K562 (cell line): Measurements from ENCODE around the gene UNC119B. TPM values are rescaled to one million over a fixed set of nuclear protein-coding genes. Genes with fewer than 3 reads are reported as not detected.

Experiments used
- BRCA1 ChIP-seq, 2 experiments: fragments of 450-650 bp in 1 of 2; sonication (generic) in 1 of 2; formaldehyde crosslinking in 1 of 2; IDR thresholded peaks; 2 replicates each; pipeline versions ENCODE4 v1.5.0 to v1.6.1; 2017 to 2020; ENCODE audit warnings: mild to moderate bottlenecking in 1 of 2, missing genetic modification reagents in 1 of 2
- GTF2E2 ChIP-seq: fragments of 200-800 bp; sonication (Bioruptor generic); IDR thresholded peaks from 2 replicates; pipeline ENCODE4 v1.6.1; 2016; ENCODE audit warnings: missing genetic modification characterization, missing compliant biosample characterization
- HEY1 ChIP-seq: fragments of 250-450 bp; sonication (Bioruptor Pico); IDR thresholded peaks from 2 replicates; pipeline ENCODE4 v1.5.0; 2020; ENCODE audit warnings: mild to moderate bottlenecking, moderate library complexity, borderline replicate concordance
- HMGN3 ChIP-seq: IDR thresholded peaks from 2 replicates; pipeline ENCODE4 v1.6.1; 2011; ENCODE audit warnings: borderline replicate concordance, low read depth, mild to moderate bottlenecking, mixed read lengths, low read length; ENCODE audit not compliant: insufficient read length; ENCODE audit errors: extremely low read depth
- JUND ChIP-seq, 2 experiments: IDR thresholded peaks; 2 replicates in 1 of 2; 3 replicates in 1 of 2; pipeline ENCODE4 v1.6.1; 2011; ENCODE audit warnings: borderline replicate concordance in 2 of 2, low read depth in 2 of 2, low read length in 2 of 2, improper control_type of control experiment in 1 of 2, missing biosample characterization in 1 of 2, missing genetic modification characterization in 1 of 2, missing genetic modification reagents in 1 of 2
- MTA3 ChIP-seq: fragments of 450-650 bp; formaldehyde crosslinking; IDR thresholded peaks from 2 replicates; pipeline ENCODE4 v1.6.1; 2017; ENCODE audit warnings: mild to moderate bottlenecking, borderline replicate concordance
- PHTF2 ChIP-seq: fragments of 250-450 bp; sonication (Bioruptor Pico); IDR thresholded peaks from 2 replicates; pipeline ENCODE4 v1.5.0; 2021; ENCODE audit warnings: mild to moderate bottlenecking
- POLR2G ChIP-seq: fragments of 200-400 bp; formaldehyde crosslinking; IDR thresholded peaks from 2 replicates; pipeline ENCODE4 v1.6.1; 2017; ENCODE audit warnings: low read depth, mild to moderate bottlenecking, antibody characterized with exemption, low read length, moderate library complexity
- RAD21 ChIP-seq, 2 experiments: fragments of 250-450 bp in 1 of 2; fragments of 450-650 bp in 1 of 2; sonication (Bioruptor Pico) in 1 of 2; formaldehyde crosslinking in 1 of 2; IDR thresholded peaks in 1 of 2; conservative IDR thresholded peaks in 1 of 2; 2 replicates each; pipeline versions ENCODE4 v1.4.0 to v1.8.0; 2020 to 2022; ENCODE audit warnings: mild to moderate bottlenecking in 2 of 2, moderate library complexity in 1 of 2
- RCOR1 ChIP-seq, 2 experiments: IDR thresholded peaks; 2 replicates each; pipeline ENCODE4 v1.6.1; 2012; ENCODE audit warnings: low read depth in 2 of 2, low read length in 2 of 2, borderline replicate concordance in 1 of 2, improper control_type of control experiment in 1 of 2
- SREBF1 ChIP-seq: fragments of 150-350 bp; IDR thresholded peaks from 2 replicates; pipeline ENCODE4 v1.6.1; 2014; ENCODE audit warnings: antibody characterized with exemption, low read depth, low read length, borderline replicate concordance
- TAF1 ChIP-seq: IDR thresholded peaks from 2 replicates; pipeline ENCODE4 v1.6.1; 2011; ENCODE audit warnings: mild to moderate bottlenecking, low read length, moderate library complexity; ENCODE audit not compliant: insufficient read depth, control insufficient read depth, severe bottlenecking; ENCODE audit errors: extremely low read depth
- TCF7L2 ChIP-seq: fragments of 150-350 bp; IDR thresholded peaks from 2 replicates; pipeline ENCODE4 v1.6.1; 2016; ENCODE audit warnings: low read depth, mild to moderate bottlenecking, low read length, moderate library complexity
- ZC3H4 ChIP-seq: sonication (generic); formaldehyde crosslinking; IDR thresholded peaks from 2 replicates; pipeline ENCODE4 v1.9.0; 2021; ENCODE audit warnings: missing genetic modification reagents, borderline replicate concordance
- ZNF696 ChIP-seq: fragments of 250-450 bp; sonication (Bioruptor Pico); conservative IDR thresholded peaks from 2 replicates; pipeline ENCODE4 v1.4.0; 2020; ENCODE audit warnings: mild to moderate bottlenecking, moderate library complexity
- polyA plus RNA-seq, 8 experiments: library from polyadenylated mRNA; depleted of rRNA in 4 of 8; stranded (reverse) in 5 of 8; unstranded in 3 of 8; fragments of >200 nt; fragmentation: Nextera tagmentation in 2 of 8; fragmentation: Illumina TruSeq in 1 of 8; extraction: Ambion mirVana in 2 of 8; extraction: Trizol in 1 of 8; gene quantifications; 2 replicates each; pipeline versions ENCODE4 v1.2.1 to v1.2.3, GENCODE V29; 2011 to 2014; ENCODE audit warnings: inconsistent platforms in 1 of 8, missing spikeins in 1 of 8
- total RNA-seq, 7 experiments: library from RNA; depleted of rRNA in 6 of 7; stranded (reverse); fragments of >200 nt in 6 of 7; fragmentation: Illumina TruSeq in 2 of 7; extraction: Trizol in 2 of 7; gene quantifications; 2 replicates each; pipeline versions ENCODE4 v1.2.1 to v1.2.3, GENCODE V29; 2011 to 2021; ENCODE audit warnings: low replicate concordance in 1 of 7
- TF ChIP-seq, protein P1 (sequence below): fragments of 450-650 bp; conservative IDR thresholded peaks from 2 replicates; pipeline ENCODE4 v1.6.1; 2016; ENCODE audit warnings: missing genetic modification characterization, low read depth, mild to moderate bottlenecking, missing compliant biosample characterization, moderate library complexity
- TF ChIP-seq, protein P2 (sequence below), 2 experiments: fragments of 450-650 bp in 1 of 2; sonication (generic) in 1 of 2; formaldehyde crosslinking; conservative IDR thresholded peaks; 2 replicates each; pipeline versions ENCODE4 v1.4.0 to v1.8.1; 2020 to 2022; ENCODE audit warnings: mild to moderate bottlenecking in 1 of 2, missing genetic modification reagents in 1 of 2
- TF ChIP-seq, protein P3 (sequence below): sonication (generic); formaldehyde crosslinking; IDR thresholded peaks from 2 replicates; pipeline ENCODE4 v1.8.1; 2023; ENCODE audit warnings: mild to moderate bottlenecking, missing genetic modification reagents

The UNC119B gene
- total and polyA plus RNA-seq, 9 of the 15 experiments (the other 6 are each of a cell fraction or from before 2014, with no cell fraction given), result 4.0 to 34.5 (median 15.1) TPM

DNA sequence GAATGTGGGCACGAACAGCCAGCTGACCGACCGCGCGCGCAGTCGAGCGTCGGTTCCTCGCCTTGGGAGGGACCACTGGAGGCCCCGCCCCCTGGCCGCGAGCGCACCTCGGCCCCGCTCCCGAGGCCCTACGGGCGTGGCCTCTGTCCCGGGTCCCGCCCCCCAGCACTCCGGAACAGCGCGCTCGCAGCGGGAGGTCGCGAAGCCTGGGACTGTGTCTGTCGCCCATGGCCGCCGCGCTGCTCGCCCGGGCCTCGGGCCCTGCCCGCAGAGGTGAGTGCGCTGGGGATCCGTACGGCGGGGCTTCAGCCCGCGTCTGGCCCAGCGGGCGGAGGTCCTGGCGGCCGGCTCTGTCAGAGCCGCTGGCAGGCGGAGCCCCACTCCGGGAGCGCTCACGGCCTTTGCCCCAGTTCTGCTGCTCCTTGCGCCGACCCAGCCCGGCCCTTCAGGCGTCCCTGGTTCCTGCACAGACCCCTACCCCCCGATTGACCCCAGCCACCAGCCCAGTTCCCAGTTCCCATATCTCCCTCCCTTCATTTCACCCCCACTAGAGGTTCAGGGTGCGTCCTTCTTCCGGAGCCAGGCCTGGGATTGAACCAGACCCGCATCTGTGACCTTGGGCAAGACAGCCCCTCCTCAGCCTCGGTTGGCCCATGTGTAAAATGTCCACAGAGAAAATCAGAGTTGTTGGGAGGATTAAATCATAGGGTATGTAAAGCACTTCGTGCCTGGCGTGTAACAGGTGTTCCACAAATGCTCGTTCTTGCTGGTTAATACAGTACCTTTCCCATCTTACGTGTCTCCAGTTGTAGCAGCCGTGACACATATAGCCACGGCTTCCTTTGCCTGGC, 15.6 kb downstream of the UNC119B start, which contains the start of gene ACADS (continued):
- TF ChIP-seq, protein P1, sequence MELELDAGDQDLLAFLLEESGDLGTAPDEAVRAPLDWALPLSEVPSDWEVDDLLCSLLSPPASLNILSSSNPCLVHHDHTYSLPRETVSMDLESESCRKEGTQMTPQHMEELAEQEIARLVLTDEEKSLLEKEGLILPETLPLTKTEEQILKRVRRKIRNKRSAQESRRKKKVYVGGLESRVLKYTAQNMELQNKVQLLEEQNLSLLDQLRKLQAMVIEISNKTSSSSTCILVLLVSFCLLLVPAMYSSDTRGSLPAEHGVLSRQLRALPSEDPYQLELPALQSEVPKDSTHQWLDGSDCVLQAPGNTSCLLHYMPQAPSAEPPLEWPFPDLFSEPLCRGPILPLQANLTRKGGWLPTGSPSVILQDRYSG, result no peak
- TF ChIP-seq HMGN3 (peak; percentile 43), ZNF696 (CRISPR knock-in tag) (no peak), TCF7L2 (no peak), TAF1 (peak; percentile 79), ZC3H4 (0 out of 2 replicates have a peak, but pooled peaks have one; percentile 86), PHTF2 (CRISPR knock-in tag) (no peak), GTF2E2 (tag) (peak; percentile 56; the same call in 1 of the 2 replicates), MTA3 (0 out of 2 replicates have a peak, but pooled peaks have one; percentile 14), BRCA1 (IDR thresholded peaks at IDR 0.05) (no peak), BRCA1 (CRISPR knock-in tag; IDR thresholded peaks at IDR 0.05) (no peak), POLR2G (peak; percentile 96), HEY1 (CRISPR knock-in tag) (no peak), RCOR1 (IDR thresholded peaks at IDR 0.05; ENCODE audit: borderline replicate concordance in 1 of 2, low read depth in 2 of 2, low read length in 2 of 2) (0 out of 4 replicates have a peak, but pooled peaks of 1 of the 2 experiments have one; percentile 9), SREBF1 (no peak), RAD21 (CRISPR knock-in tag; conservative IDR thresholded peaks at IDR 0.05 in 1 of 2, IDR thresholded peaks at IDR 0.05 in 1 of 2) (0 out of 4 replicates have a peak, but pooled peaks of 1 of the 2 experiments have one; percentile 9), JUND (IDR thresholded peaks at IDR 0.05; ENCODE audit: borderline replicate concordance, low read depth, low read length) (peak; percentile 29; the same call in 1 of the 2 replicates), JUND (tag; IDR thresholded peaks at IDR 0.05; ENCODE audit: borderline replicate concordance, low read depth, low read length) (0 out of 3 replicates have a peak, but pooled peaks have one; percentile 19)
- TF ChIP-seq, protein P2, sequence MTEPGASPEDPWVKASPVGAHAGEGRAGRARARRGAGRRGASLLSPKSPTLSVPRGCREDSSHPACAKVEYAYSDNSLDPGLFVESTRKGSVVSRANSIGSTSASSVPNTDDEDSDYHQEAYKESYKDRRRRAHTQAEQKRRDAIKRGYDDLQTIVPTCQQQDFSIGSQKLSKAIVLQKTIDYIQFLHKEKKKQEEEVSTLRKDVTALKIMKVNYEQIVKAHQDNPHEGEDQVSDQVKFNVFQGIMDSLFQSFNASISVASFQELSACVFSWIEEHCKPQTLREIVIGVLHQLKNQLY (CRISPR knock-in tag; conservative IDR thresholded peaks at IDR 0.05), result no peak
- TF ChIP-seq, protein P3, sequence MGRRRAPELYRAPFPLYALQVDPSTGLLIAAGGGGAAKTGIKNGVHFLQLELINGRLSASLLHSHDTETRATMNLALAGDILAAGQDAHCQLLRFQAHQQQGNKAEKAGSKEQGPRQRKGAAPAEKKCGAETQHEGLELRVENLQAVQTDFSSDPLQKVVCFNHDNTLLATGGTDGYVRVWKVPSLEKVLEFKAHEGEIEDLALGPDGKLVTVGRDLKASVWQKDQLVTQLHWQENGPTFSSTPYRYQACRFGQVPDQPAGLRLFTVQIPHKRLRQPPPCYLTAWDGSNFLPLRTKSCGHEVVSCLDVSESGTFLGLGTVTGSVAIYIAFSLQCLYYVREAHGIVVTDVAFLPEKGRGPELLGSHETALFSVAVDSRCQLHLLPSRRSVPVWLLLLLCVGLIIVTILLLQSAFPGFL (CRISPR knock-in tag), result 0 out of 2 replicates have a peak, but pooled peaks have one; percentile 22
